ENCODE results near the gene PILRB. TPM values are rescaled to one million over a fixed set of nuclear protein-coding genes. Genes with fewer than 3 reads are reported as not detected.
A peak's percentile ranks its signal among the peaks of the same experiment; 100 is the strongest.
"Not testable (repeated sequence)": the region's sequence is repeated elsewhere in the genome, so short reads cannot be mapped to it uniquely, and the experiment has no call there.

The PILRB gene
- total RNA-seq, 3 donors from 2014 or later = 36.4 to 95.3 (median 54.3) TPM

- no peak for TF ChIP-seq CTCF (IDR thresholded peaks at IDR 0.05)
- Histone ChIP-seq H3K9me3 (no peaks in the 10 kb centered on the region), H3K4me1 (ENCODE audit: low read depth) (peaks cover 6% of the 10 kb centered on the region), H3K36me3 (ENCODE audit: low read depth) (no peaks in the 10 kb centered on the region), H3K4me3 (no peak overlapping the region)
- DNase-seq = no peak
- no peak for ATAC-seq
- intact Hi-C loops (cut with DNase I, micrococcal nuclease) = no loop called here
These were observed 16.7 kb downstream of the PILRB start for GRCh38 chr7:100374601-100375000.

DNA sequence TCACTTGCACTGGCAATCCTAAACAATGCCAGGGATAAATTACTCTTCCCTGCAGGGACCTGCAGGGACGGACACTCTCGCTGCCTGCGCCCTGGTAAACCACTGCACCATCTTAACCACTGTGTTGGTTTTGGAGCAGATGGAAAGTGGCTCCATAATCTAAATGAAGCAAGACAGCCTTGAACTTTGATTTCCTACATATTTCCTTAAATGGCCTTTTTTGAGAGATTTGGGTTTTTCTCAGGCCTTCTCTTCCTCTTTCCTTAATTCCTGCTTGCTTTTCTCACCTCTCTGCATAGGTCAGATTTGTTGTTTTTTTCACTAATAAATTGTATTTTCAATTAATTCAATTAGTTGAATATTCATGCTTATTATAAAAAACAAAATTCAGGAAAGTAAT, 18.1 kb downstream of the PILRB start:
- peaks cover 6% of the 10 kb centered on the region for H3K4me1 ChIP-seq (ENCODE audit: low read depth)
- no peak overlapping the region for H3K4me3 ChIP-seq
- TF ChIP-seq CTCF (IDR thresholded peaks at IDR 0.05) = no peak
- intact Hi-C loops (cut with DNase I, micrococcal nuclease) = no loop called here
- DNase-seq (no peak), ATAC-seq (no peak)
- H3K9me3 ChIP-seq = no peaks in the 10 kb centered on the region
- H3K36me3 ChIP-seq (ENCODE audit: low read depth) = no peaks in the 10 kb centered on the region

GRCh38 chr7:100378114-100378755, 20.3 kb downstream of the PILRB start:
- DNase-seq (no peak), ATAC-seq (peak; percentile 67)
- no peaks in the 10 kb centered on the region for H3K9me3 ChIP-seq
- intact Hi-C loops (cut with DNase I, micrococcal nuclease) = no loop called here
- no peak for TF ChIP-seq CTCF (IDR thresholded peaks at IDR 0.05)
- H3K36me3 ChIP-seq (ENCODE audit: low read depth) = no peaks in the 10 kb centered on the region
- H3K4me1 ChIP-seq (ENCODE audit: low read depth) = peaks cover 6% of the 10 kb centered on the region
- no peak overlapping the region for H3K4me3 ChIP-seq

- TF ChIP-seq CTCF (IDR thresholded peaks at IDR 0.05) = no peak
- no peak overlapping the region for H3K4me3 ChIP-seq
- ATAC-seq = no peak
- H3K9me3 ChIP-seq = no peaks in the 10 kb centered on the region
- H3K36me3 ChIP-seq (ENCODE audit: low read depth) = no peaks in the 10 kb centered on the region
- intact Hi-C loops (cut with DNase I, micrococcal nuclease) = no loop called here
- H3K4me1 ChIP-seq (ENCODE audit: low read depth) = peaks cover 6% of the 10 kb centered on the region
- DNase-seq = no peak
These were observed 22.3 kb downstream of the PILRB start for GRCh38 chr7:100380196-100380595.

GRCh38 chr7:100381531-100382233, 23.8 kb downstream of the PILRB start:
- H3K4me1 ChIP-seq (ENCODE audit: low read depth); intact Hi-C loops (cut with DNase I, micrococcal nuclease); H3K9me3 ChIP-seq; H3K36me3 ChIP-seq (ENCODE audit: low read depth); H3K4me3 ChIP-seq; DNase-seq; ATAC-seq: not testable (repeated sequence)

GRCh38 chr7:100382234-100382853, 24.4 kb downstream of the PILRB start:
- H3K4me3 ChIP-seq; H3K36me3 ChIP-seq (ENCODE audit: low read depth); intact Hi-C loops (cut with DNase I, micrococcal nuclease); ATAC-seq; H3K9me3 ChIP-seq; H3K4me1 ChIP-seq (ENCODE audit: low read depth); DNase-seq: not testable (repeated sequence)

All from mucosa of descending colon (tissue), 3 donors.